T-helper 2 cell (primary cell): ENCODE measurements around the gene DNAJC5.

Source experiments
- DNase-seq, 5 experiments: peaks; one replicate each; pipeline versions ENCODE4 v3.0.0 to v3.0.0-alpha.2; 2012 to 2022

DNAJC5 gene

DNA sequence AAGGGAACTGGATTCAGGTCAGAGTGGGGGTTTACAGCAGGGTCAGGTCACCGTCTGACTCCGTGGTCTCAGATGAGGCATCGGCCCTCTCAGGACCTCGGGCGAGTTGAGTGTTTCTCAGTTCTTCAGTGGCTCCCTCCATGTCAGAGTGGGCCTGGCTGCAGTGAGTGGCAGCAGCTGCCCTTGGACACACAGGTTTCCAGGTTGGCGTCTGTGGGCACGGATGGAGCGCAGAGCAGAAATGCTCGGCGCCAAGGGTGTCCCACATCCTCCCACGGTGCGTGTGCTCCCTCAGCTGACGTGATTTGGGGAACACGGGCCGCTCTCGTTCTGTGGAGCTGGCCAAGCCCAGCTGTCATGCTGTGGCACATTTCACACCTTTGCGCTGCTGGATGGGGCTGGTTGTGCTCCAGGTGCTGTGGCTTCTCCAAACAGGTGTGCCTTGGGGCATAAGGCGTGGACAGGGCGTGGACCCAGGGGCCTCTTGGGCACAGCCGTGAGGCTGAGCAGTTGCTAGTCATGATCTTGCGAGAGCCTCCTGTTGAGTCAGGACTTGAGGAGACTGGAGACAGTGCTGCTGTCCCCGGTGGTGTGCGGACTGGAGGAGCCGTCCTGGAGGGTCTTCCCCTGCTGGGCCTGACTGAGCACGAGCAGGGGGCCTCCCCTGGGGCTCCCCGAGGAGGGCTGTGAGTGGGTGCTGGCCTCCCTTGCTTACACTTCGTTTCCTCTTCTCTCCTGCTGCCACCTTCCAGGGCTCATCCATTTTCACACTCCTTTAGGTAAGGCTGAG lies 9.5 kb upstream of the DNAJC5 start:
- no peak for DNase-seq

DNA sequence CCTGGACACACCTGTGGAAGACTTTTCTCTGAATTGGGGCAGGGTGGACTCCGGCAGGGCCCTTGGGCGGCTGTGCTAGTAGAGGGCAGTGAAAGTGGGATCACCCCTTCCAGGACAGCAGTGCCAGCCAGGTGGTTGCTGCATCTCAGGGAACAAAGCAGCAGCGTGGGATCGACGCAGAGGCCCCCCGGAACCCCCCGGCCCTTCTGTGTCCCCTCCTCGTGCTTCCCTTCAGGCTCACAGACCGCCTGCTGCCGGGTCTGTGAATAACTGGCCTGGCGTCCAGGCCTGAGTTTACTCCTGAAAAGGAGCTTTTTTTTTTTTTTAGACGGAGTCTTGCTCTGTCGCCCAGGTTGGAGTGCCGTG lies 8.9 kb upstream of the DNAJC5 start:
- no peak for DNase-seq

GRCh38 chr20:63886921-63887320 lies 8.0 kb upstream of the DNAJC5 start:
- DNase-seq: no peak

GRCh38 chr20:63889241-63890200 lies 5.4 kb upstream of the DNAJC5 start:
- DNase-seq: no peak

DNA sequence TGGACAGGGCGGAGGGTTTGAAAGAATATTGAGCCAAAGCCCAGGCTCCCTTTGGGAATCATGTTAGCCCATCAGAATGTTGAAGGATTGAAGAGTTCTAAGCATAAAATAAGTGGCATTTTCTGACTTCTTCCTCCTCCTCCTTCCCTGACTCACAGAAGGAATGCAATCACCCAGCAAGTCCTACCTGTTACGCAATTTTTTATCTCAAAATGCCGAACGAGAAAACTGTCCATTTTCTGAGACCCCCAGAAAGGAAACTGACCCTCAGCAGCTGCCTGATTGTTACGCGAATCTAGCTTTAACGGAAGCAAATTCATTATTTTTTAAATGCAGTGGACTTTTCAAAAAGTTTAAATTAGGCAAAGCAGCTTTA lies 4.7 kb upstream of the DNAJC5 start:
- no peak for DNase-seq

GRCh38 chr20:63890616-63891015 lies 4.3 kb upstream of the DNAJC5 start:
- DNase-seq: no peak

DNA sequence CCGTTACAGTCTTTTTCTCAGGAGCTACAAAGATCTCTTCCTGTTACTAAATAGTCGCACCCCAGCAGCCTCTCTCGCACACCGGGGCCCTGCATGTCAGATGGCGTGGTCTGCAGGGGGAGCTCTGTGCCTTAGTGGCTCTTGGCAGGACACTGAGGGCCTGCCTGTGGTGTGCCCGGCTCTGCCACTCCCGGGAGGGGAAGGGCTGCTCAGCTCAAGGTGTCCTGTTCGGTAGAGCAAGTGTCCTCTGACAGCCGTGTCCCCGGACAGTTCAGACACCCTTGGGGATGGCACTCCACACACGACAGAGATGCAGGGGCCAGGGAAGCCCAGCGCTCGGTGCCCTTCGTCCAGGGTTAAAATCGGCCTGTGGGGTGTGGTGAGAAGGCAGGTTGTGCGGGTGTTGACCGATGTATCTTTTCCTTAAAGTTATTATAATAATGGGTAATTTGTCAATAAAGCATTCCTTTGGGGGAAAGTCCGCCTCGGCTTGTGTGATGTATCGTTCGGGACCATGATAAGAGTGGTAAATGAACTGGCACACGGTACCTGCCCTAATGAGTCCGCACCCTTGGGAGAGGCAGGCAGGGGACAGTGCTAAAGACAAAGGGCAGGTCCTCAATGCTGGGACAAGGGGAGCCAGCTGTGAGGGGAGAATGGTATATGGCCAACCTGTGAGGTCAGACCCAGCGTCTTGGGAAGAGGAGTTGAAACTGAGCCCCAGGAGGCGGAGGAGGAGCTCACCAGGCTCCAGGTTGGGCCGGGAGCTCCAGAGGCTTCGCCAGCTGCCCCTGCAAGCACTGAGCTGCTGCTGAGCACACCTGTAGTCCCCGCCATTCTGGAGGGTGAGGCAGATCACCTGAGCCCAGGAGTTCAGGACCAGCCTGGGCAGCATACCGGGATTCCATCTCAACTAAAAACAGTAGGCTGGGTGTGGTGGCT lies 3.6 kb upstream of the DNAJC5 start:
- no peak for DNase-seq

DNA sequence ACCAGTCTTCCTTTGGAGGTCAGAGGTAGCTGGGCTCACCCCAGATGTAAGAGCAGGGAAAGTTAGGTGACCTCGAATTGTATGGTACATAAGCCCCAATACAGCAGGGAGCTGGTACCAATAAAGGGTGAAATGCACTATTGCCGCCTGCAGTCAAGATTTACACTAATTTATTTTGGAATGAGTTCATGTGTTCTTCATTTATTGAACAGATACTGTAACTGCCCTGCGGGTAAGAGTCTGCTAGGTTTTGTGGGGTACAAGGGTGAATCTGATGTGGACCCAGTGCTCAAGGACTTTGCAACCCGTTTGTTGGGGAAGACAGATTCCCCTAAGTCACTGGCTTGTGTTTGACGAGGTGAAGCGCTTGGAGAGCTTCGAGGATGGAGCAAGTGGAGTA lies 2.5 kb upstream of the DNAJC5 start:
- DNase-seq: no peak

GRCh38 chr20:63893999-63894357 lies 948 bp upstream of the DNAJC5 start:
- no peak for DNase-seq

GRCh38 chr20:63895202-63895951 lies 451 bp downstream of the DNAJC5 start:
- DNase-seq: no peak

GRCh38 chr20:63895952-63896263 lies 982 bp downstream of the DNAJC5 start:
- DNase-seq: peak in 2 of 5 experiments; percentile 26 to 37

- DNase-seq: peak in 1 of 5 experiments; percentile 62
Measured at GRCh38 chr20:63896264-63897105, 1.6 kb downstream of the DNAJC5 start.

- no peak for DNase-seq
Measured at GRCh38 chr20:63897978-63898561, 3.1 kb downstream of the DNAJC5 start.

DNA sequence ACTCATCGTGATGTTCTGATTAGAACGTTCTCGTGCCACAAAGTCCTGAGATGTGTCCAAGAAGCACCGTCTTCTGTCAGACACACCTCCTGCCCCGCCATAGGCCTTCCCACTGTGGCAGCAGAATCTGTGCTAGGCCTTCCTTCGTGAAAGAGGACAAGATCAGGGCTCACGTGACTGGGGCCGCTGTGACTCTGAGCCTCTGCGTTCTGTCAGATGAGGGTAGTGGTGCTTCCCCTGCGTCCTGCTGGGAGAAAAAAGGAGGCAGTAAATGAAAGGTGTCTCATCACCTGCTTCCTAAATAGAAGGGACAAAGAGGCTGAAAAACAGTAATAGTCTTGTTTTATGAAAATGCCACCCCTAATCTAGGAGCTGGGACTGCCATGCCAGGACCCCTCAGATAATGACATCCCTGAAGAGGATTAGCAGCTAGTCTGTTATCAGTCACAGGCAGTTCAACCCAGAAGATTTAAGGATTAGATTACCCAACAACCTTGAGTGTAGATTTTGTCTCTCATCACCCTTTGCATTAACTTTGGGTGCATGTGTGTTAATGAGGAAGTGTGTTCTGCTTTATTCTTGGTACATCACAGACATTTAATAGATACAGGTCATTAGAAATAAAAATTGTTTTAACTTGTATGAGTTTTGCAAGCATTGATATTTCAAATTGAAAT lies 4.1 kb downstream of the DNAJC5 start:
- DNase-seq: no peak

GRCh38 chr20:63900413-63900812 lies 5.5 kb downstream of the DNAJC5 start:
- no peak for DNase-seq

- DNase-seq: no peak
Measured at GRCh38 chr20:63903796-63904561, 9.1 kb downstream of the DNAJC5 start.

DNA sequence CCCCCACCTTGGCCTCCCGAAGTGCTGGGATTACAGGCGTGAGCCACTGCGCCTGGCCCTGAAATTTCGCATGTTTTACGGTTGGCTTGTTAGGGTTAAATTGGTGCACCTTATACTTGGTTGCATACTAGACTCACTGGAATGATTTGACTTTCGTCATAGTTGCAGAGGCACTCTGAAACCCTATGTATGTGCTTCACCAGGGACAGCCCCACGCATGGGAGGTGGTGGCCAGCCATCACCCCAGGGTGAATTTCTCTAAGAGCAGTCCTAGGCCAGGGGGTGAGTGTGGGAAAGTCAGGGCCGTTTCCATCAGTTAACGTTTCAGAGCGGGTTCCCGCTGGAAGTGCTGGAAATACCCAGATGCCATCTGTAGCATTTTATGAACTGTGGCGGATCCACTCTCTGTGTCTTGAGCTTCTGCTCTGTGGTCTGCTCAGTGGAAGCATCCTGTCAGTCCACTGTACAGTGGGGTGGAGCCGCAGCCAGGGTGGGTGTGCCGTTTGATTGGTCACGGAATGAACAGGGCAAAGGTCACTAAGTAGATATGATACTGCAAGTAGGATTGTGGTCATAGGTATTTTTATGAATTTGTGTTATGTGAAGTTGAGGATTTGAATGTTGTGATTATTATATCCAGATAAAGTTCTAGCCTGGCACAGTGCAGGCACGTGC lies 13.2 kb downstream of the DNAJC5 start:
- no peak for DNase-seq

- DNase-seq: no peak
Measured at GRCh38 chr20:63911176-63911575, 16.2 kb downstream of the DNAJC5 start.

DNA sequence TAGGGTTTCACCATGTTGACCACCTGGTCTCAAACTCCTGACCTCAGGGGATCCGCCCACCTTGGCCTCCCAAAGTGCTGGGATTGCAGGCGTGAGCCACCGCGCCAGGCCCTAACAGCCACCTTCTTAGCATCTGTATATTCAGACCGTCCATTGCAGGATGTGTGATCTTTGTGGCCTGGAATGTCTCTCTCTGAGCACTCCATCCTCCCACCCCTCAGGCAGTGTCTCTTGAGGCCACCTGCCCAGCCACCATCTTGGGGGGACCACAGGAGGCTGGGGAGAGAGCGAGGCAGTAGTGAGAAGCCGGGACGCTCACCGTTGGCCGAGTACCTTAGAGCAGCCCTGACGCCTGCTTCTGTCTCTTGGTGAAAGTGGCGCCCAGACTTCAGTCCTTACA lies 18.8 kb downstream of the DNAJC5 start:
- DNase-seq: no peak
